ENCODE measurements around the gene ARRB1. TPM values are rescaled to one million over a fixed set of nuclear protein-coding genes. Genes with fewer than 3 reads are reported as not detected.

ARRB1 gene
- polyA plus RNA-seq, 1 of the 3 experiments (the other 2 are of a cell fraction): 7.0 TPM

DNA sequence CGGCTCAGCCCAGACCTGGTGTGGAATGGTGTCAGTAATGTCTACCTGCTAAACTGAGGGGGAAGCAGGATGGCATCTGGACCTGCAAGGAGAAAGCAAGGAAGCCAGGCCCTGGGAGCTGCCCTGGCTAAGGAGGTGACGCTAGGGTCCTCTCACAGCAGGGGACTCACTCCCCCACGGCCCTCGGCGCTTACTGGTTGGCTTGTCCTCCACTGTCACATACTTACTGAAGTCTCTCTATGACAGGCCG is 62.0 kb downstream of the ARRB1 start:
- no peaks in the 10 kb centered on the region for H3K9me2 ChIP-seq
- no peaks in the 10 kb centered on the region for H3K27me3 ChIP-seq (ENCODE audit: insufficient read depth)
- H3K4me2 ChIP-seq: no peak overlapping the region
- no peak overlapping the region for H3K9ac ChIP-seq
- no peaks in the 10 kb centered on the region for H4K20me1 ChIP-seq (ENCODE audit: insufficient read depth)
- no peak for TF ChIP-seq YY1 (IDR thresholded peaks at IDR 0.05; ENCODE audit: low read depth)
- TF ChIP-seq TEAD4 (IDR thresholded peaks at IDR 0.05; ENCODE audit: borderline replicate concordance, insufficient read depth): no peak
- no peak for TF ChIP-seq POLR2AphosphoS5 (IDR thresholded peaks at IDR 0.05; ENCODE audit: low read depth, low read length)
- no peak for TF ChIP-seq FOSL2 (IDR thresholded peaks at IDR 0.05; ENCODE audit: borderline replicate concordance, low read depth)
- TF ChIP-seq, protein P1, sequence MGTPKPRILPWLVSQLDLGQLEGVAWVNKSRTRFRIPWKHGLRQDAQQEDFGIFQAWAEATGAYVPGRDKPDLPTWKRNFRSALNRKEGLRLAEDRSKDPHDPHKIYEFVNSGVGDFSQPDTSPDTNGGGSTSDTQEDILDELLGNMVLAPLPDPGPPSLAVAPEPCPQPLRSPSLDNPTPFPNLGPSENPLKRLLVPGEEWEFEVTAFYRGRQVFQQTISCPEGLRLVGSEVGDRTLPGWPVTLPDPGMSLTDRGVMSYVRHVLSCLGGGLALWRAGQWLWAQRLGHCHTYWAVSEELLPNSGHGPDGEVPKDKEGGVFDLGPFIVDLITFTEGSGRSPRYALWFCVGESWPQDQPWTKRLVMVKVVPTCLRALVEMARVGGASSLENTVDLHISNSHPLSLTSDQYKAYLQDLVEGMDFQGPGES (IDR thresholded peaks at IDR 0.05; ENCODE audit: low read depth, low read length): no peak
- TF ChIP-seq FOXJ3 (CRISPR knock-in tag; IDR thresholded peaks at IDR 0.05): no peak
- no peak for TF ChIP-seq MXI1 (IDR thresholded peaks at IDR 0.05; ENCODE audit: low read depth, low read length)
- no peak for TF ChIP-seq RXRA (IDR thresholded peaks at IDR 0.05; ENCODE audit: borderline replicate concordance, low read depth)
- no peak for TF ChIP-seq TCF12 (IDR thresholded peaks at IDR 0.05)
- no peak for TF ChIP-seq NFIC (IDR thresholded peaks at IDR 0.05; ENCODE audit: borderline replicate concordance)
- TF ChIP-seq, protein P2, sequence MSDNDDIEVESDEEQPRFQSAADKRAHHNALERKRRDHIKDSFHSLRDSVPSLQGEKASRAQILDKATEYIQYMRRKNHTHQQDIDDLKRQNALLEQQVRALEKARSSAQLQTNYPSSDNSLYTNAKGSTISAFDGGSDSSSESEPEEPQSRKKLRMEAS (IDR thresholded peaks at IDR 0.05; ENCODE audit: low read depth): no peak
- TF ChIP-seq, protein P3, sequence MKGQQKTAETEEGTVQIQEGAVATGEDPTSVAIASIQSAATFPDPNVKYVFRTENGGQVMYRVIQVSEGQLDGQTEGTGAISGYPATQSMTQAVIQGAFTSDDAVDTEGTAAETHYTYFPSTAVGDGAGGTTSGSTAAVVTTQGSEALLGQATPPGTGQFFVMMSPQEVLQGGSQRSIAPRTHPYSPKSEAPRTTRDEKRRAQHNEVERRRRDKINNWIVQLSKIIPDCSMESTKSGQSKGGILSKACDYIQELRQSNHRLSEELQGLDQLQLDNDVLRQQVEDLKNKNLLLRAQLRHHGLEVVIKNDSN (IDR thresholded peaks at IDR 0.05; ENCODE audit: borderline replicate concordance, low read depth): no peak
- no peak for TF ChIP-seq EZH2phosphoT487 (IDR thresholded peaks at IDR 0.05; ENCODE audit: borderline replicate concordance, low read depth)
- TF ChIP-seq NRF1 (IDR thresholded peaks at IDR 0.05; ENCODE audit: low read depth, low read length): no peak
- H3K79me2 ChIP-seq (ENCODE audit: insufficient read depth): no peaks in the 10 kb centered on the region
- H3K36me3 ChIP-seq (replicated peaks in 1 of 2; ENCODE audit: control insufficient read depth in 1 of 2, insufficient read depth in 2 of 2, low read length in 1 of 2): no peaks in the 10 kb centered on the region
- no peak overlapping the region for H3K4me3 ChIP-seq (ENCODE audit: low read depth in 2 of 2, low read length in 1 of 2)
- no peaks in the 10 kb centered on the region; a peak in 1 of 4 replicates for H3K4me1 ChIP-seq (ENCODE audit: control insufficient read depth in 1 of 2, insufficient read depth in 2 of 2, low read depth in 1 of 2, low read length in 1 of 2)
- H2AFZ ChIP-seq (ENCODE audit: low read depth): no peak overlapping the region
- no peaks in the 10 kb centered on the region for H3F3A ChIP-seq (replicated peaks; ENCODE audit: insufficient read depth)
- CTCF ChIA-PET: interaction anchor here (1.4 to 27.4 kb wide), 3 partner anchors 9 to 91 kb away, joined by 4 to 701 read pairs (median 25); no protein-coding TSS in a partner anchor
- 88% methylated on average over 4 of the region's 6 CpGs for WGBS (ENCODE audit: low lambda C conversion rate)
- no peak overlapping the region for H3K27ac ChIP-seq (ENCODE audit: low read depth in 2 of 2, low read length in 1 of 2)
- DNase-seq: no peak
- no peaks in the 10 kb centered on the region for H3K9me3 ChIP-seq
- POLR2A ChIA-PET: interaction anchor here (0.8 kb wide), 1 partner anchor 13 kb away, joined by 3 read pairs; no protein-coding TSS in a partner anchor

DNA sequence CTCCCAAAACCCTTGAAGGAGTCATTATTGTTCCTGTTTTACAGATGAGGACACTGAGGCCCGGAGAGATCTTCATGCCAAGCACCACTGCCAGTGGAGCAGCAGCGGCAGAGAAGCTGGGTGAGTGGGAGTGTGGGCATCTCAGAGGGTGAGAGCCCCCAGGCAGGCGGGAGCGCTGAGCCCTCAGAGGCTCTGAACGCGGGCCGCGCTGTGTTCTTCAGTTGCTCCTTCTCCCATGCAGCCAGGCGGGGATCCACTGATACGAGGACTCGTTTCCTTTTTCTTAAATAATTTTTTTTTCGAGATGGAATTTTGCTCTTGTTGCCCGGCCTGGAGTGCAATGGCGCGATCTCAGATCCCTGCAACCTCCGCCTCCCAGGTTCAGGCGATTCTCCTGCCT is 63.9 kb downstream of the ARRB1 start:
- no peaks in the 10 kb centered on the region for H3K9me3 ChIP-seq
- H3K9ac ChIP-seq: no peak overlapping the region
- DNase-seq: no peak
- no peak overlapping the region for H3K4me3 ChIP-seq (ENCODE audit: low read depth in 2 of 2, low read length in 1 of 2)
- 92% methylated on average over 16 of the region's 17 CpGs for WGBS (ENCODE audit: low lambda C conversion rate)
- H3K36me3 ChIP-seq (replicated peaks in 1 of 2; ENCODE audit: control insufficient read depth in 1 of 2, insufficient read depth in 2 of 2, low read length in 1 of 2): no peaks in the 10 kb centered on the region
- no peak overlapping the region for H3K4me2 ChIP-seq
- H3F3A ChIP-seq (replicated peaks; ENCODE audit: insufficient read depth): no peaks in the 10 kb centered on the region
- H4K20me1 ChIP-seq (ENCODE audit: insufficient read depth): no peaks in the 10 kb centered on the region
- H3K9me2 ChIP-seq: no peaks in the 10 kb centered on the region
- H3K27ac ChIP-seq (ENCODE audit: low read depth in 2 of 2, low read length in 1 of 2): no peak overlapping the region
- H3K27me3 ChIP-seq (ENCODE audit: insufficient read depth): no peaks in the 10 kb centered on the region
- CTCF ChIA-PET: interaction anchor here (0.8 to 27.4 kb wide), 3 partner anchors 53 to 120 kb away, joined by 3 to 701 read pairs (median 4); no protein-coding TSS in a partner anchor
- peaks cover 0 to 9% of the 10 kb centered on the region in 2 experiments; a peak in 1 of 4 replicates for H3K4me1 ChIP-seq (ENCODE audit: control insufficient read depth in 1 of 2, insufficient read depth in 2 of 2, low read depth in 1 of 2, low read length in 1 of 2)
- no peak overlapping the region for H2AFZ ChIP-seq (ENCODE audit: low read depth)
- H3K79me2 ChIP-seq (ENCODE audit: insufficient read depth): no peaks in the 10 kb centered on the region
- POLR2A ChIA-PET: no interaction called here
- TF ChIP-seq YY1 (IDR thresholded peaks at IDR 0.05; ENCODE audit: low read depth): no peak
- TF ChIP-seq GATA2 (CRISPR knock-in tag; IDR thresholded peaks at IDR 0.05): no peak
- no peak for TF ChIP-seq JUND (IDR thresholded peaks at IDR 0.05)
- no peak for TF ChIP-seq RFX5 (IDR thresholded peaks at IDR 0.05; ENCODE audit: low read length)
- TF ChIP-seq, protein P4, sequence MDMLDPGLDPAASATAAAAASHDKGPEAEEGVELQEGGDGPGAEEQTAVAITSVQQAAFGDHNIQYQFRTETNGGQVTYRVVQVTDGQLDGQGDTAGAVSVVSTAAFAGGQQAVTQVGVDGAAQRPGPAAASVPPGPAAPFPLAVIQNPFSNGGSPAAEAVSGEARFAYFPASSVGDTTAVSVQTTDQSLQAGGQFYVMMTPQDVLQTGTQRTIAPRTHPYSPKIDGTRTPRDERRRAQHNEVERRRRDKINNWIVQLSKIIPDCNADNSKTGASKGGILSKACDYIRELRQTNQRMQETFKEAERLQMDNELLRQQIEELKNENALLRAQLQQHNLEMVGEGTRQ (IDR thresholded peaks at IDR 0.05; ENCODE audit: borderline replicate concordance, low read depth, low read length): no peak
- TF ChIP-seq, protein P5, sequence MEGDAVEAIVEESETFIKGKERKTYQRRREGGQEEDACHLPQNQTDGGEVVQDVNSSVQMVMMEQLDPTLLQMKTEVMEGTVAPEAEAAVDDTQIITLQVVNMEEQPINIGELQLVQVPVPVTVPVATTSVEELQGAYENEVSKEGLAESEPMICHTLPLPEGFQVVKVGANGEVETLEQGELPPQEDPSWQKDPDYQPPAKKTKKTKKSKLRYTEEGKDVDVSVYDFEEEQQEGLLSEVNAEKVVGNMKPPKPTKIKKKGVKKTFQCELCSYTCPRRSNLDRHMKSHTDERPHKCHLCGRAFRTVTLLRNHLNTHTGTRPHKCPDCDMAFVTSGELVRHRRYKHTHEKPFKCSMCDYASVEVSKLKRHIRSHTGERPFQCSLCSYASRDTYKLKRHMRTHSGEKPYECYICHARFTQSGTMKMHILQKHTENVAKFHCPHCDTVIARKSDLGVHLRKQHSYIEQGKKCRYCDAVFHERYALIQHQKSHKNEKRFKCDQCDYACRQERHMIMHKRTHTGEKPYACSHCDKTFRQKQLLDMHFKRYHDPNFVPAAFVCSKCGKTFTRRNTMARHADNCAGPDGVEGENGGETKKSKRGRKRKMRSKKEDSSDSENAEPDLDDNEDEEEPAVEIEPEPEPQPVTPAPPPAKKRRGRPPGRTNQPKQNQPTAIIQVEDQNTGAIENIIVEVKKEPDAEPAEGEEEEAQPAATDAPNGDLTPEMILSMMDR (IDR thresholded peaks at IDR 0.05): no peak
- TF ChIP-seq, protein P6, sequence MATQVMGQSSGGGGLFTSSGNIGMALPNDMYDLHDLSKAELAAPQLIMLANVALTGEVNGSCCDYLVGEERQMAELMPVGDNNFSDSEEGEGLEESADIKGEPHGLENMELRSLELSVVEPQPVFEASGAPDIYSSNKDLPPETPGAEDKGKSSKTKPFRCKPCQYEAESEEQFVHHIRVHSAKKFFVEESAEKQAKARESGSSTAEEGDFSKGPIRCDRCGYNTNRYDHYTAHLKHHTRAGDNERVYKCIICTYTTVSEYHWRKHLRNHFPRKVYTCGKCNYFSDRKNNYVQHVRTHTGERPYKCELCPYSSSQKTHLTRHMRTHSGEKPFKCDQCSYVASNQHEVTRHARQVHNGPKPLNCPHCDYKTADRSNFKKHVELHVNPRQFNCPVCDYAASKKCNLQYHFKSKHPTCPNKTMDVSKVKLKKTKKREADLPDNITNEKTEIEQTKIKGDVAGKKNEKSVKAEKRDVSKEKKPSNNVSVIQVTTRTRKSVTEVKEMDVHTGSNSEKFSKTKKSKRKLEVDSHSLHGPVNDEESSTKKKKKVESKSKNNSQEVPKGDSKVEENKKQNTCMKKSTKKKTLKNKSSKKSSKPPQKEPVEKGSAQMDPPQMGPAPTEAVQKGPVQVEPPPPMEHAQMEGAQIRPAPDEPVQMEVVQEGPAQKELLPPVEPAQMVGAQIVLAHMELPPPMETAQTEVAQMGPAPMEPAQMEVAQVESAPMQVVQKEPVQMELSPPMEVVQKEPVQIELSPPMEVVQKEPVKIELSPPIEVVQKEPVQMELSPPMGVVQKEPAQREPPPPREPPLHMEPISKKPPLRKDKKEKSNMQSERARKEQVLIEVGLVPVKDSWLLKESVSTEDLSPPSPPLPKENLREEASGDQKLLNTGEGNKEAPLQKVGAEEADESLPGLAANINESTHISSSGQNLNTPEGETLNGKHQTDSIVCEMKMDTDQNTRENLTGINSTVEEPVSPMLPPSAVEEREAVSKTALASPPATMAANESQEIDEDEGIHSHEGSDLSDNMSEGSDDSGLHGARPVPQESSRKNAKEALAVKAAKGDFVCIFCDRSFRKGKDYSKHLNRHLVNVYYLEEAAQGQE (IDR thresholded peaks at IDR 0.05; ENCODE audit: low read depth, low read length): no peak
- no peak for TF ChIP-seq TCF12 (IDR thresholded peaks at IDR 0.05)
- no peak for TF ChIP-seq FOSL2 (IDR thresholded peaks at IDR 0.05; ENCODE audit: borderline replicate concordance, low read depth)

Data from SK-N-SH (cell line).